Coronary artery (tissue), 2 donors: ENCODE measurements around the gene LRRC70.
"Not testable (repeated sequence)": the region's sequence is repeated elsewhere in the genome, so short reads cannot be mapped to it uniquely, and the experiment has no call there.

Source experiments
- DNase-seq: peaks from one replicate; pipeline ENCODE4 v3.0.0-alpha.2; 2017; ENCODE audit warnings: low spot score
- H3K27ac ChIP-seq, 2 donors: fragments of 200-600 bp; sonication (generic); one replicate each; pipeline ENCODE4 v1.5.1; 2016 to 2019
- H3K4me3 ChIP-seq: fragments of 200-600 bp; sonication (generic); 2 replicates; pipeline ENCODE4 v1.5.1; 2016; ENCODE audit warnings: mild to moderate bottlenecking, moderate library complexity
- TF ChIP-seq, protein P1 (sequence below): fragments of 200-600 bp; sonication (generic); IDR thresholded peaks from one replicate; pipeline ENCODE4 v1.5.1; 2019; ENCODE audit warnings: antibody characterized with exemption

LRRC70 gene

DNA sequence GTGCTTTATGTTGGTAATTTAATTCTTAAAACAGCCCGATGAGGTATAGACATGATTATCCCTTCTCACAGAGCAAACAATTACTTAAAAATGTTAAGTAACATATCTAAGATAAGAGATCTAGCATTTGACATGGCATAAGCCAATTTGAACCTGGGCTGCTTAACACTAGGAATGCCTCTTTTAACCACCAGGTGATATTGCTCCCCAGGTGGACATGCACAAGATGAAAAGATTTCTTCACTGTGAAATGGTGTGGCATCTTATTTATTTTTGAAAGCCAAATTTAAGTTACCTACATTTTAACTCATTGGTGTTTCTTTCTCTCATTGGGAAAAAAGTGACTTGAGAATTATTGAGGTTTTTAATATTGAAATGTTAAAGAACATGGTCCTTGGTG is 15.8 kb upstream of the LRRC70 start:
- TF ChIP-seq, protein P1, sequence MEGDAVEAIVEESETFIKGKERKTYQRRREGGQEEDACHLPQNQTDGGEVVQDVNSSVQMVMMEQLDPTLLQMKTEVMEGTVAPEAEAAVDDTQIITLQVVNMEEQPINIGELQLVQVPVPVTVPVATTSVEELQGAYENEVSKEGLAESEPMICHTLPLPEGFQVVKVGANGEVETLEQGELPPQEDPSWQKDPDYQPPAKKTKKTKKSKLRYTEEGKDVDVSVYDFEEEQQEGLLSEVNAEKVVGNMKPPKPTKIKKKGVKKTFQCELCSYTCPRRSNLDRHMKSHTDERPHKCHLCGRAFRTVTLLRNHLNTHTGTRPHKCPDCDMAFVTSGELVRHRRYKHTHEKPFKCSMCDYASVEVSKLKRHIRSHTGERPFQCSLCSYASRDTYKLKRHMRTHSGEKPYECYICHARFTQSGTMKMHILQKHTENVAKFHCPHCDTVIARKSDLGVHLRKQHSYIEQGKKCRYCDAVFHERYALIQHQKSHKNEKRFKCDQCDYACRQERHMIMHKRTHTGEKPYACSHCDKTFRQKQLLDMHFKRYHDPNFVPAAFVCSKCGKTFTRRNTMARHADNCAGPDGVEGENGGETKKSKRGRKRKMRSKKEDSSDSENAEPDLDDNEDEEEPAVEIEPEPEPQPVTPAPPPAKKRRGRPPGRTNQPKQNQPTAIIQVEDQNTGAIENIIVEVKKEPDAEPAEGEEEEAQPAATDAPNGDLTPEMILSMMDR, result no peak
- no peak overlapping the region for H3K27ac ChIP-seq
- no peak overlapping the region for H3K4me3 ChIP-seq
- DNase-seq, result no peak

DNA sequence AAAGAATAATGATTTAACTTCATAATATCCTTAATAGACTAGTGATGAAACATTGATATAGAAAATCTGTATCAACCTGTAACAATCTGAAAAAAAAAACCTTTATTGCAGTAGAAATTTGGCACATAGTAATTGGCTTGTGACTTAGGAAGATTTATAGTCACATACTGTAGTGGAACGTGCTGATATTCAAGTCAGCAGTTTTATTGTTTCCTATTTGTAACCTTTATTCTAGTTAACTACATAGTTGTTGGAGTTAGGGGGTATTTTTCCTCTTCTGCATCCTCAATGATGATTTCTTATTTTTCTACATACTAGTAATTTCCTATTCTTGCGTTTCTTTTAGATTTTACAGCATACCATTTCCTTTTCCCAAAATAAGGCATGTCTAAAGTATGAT is 14.5 kb upstream of the LRRC70 start:
- no peak for DNase-seq
- H3K27ac ChIP-seq, result no peak overlapping the region
- H3K4me3 ChIP-seq, result no peak overlapping the region
- TF ChIP-seq, protein P1, result no peak

DNA sequence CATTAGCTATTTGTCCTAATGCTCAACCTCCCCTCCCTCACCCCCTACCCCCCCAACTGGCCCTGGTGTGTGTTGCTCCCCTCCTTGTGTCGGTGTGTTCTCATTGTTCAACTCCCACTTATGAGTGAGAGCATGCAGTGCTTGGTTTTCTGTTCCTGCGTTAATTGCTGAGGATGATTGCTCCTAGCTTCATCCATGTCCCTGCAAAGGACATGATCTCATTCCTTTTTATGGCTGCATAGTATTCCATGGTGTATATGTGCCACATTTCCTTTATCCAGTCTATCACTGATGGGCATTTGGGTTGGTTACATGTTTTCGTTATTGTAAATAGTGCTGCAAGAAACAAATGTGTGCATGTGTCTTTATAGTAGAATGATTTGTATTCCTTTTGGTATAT is 12.9 kb upstream of the LRRC70 start:
- H3K4me3 ChIP-seq, H3K27ac ChIP-seq, DNase-seq: not testable (repeated sequence)

DNA sequence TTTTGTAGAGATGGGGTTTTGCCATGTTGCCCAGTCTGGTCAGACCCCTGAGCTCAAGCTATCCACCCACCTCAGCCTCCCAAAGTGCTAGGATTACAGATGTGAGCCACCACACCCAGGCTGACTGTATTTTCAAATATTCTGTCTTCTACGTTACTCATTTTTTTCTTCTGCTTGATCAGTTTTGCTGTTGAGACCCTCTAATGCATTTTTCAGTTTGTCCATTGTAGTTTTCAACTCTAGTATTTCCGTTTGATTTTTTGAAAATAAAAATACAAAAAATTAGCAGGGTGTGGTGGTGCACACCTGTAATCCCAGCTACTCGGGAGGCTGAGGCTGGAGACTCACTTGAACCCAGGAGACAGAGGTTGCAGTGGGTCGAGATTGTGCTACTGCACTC is 10.5 kb upstream of the LRRC70 start:
- DNase-seq, result no peak
- Histone ChIP-seq H3K27ac (no peak overlapping the region), H3K4me3 (no peak overlapping the region)
- TF ChIP-seq, protein P1, result no peak

DNA sequence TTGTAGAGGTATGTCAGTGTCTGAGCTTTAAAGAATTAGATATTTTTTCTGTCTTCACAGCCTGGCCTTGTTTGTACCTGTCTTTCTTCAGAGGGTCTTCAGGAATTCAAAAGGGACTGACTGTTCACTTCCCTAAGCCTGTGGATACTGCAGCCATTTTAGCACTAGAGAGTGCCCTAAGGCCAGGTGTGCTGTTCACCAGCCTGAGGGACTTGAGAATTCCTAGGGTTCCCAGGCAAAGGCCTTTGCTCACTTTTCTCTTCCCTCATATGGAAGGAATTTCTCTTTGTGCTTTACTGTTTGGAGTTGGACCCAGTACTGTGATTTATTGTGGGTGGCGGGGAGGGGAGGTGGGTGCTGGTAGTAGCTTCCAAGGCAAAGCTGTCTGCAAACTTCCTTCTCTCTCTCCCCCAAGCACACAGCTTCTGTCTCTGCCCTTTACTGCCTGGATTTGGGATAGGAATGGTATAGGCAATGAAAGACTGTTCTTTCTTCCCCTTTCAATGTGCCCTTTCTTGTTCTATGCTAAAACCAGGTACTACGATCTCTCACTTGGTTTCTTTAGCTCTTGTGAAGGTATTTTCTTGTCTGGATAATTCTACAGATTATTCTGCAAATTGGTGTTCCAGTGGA is 9.7 kb upstream of the LRRC70 start:
- TF ChIP-seq, protein P1, result no peak
- no peak overlapping the region for H3K27ac ChIP-seq
- no peak overlapping the region for H3K4me3 ChIP-seq
- DNase-seq, result no peak

DNA sequence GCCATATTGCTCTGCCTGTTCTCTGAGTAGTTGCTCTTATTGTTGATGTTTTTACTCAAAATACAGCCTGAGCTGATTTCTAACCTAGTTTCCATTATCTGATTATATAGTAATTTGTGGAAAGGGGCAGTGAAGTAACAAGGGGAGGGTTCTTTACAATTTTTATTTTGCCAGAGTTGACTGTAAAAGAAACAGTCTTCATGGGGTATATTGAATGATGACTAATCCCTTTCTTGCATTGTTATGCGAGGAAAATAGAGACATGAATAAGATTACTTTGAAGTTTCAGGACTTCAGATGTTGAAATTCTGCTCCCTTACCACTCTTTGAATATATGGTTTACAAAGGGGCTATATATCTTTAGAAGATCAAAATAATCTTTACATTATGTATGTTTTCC is 9.1 kb upstream of the LRRC70 start:
- Histone ChIP-seq H3K4me3 (no peak overlapping the region), H3K27ac (no peak overlapping the region)
- TF ChIP-seq, protein P1, result no peak
- no peak for DNase-seq

DNA sequence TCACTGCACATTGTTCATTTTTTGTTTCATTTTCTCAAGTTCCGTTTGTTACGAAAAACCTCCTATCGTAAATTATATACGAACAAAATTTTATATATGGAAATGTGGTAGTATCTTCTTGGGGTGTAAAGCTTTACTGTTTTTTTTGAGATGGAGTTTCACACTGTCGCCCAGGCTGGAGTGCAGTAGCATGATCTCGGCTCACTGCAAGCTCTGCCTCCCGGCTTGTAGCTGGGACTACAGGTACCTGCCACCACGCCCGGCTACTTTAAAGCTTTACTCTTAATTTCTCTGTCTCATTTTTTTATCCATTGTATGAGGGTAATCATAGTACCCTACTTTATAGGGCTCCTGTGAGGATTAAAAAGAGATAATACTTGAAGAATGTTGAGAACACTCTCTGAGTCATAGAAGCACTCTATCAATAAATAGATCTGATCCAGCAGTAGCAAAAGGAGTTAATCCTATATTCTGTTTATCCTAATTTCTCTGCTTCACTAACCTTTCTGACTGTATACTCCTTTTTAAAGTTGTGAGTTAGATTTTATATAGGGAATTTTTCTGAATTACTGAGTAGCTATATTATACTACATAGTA is 5.6 kb upstream of the LRRC70 start:
- Histone ChIP-seq H3K4me3 (no peak overlapping the region), H3K27ac (no peak overlapping the region)
- TF ChIP-seq, protein P1, result no peak
- no peak for DNase-seq
